Measurements from ENCODE around the gene EIF2S1. TPM values are rescaled to one million over a fixed set of nuclear protein-coding genes. Genes with fewer than 3 reads are reported as not detected.
"Not testable (repeated sequence)": the region's sequence is repeated elsewhere in the genome, so short reads cannot be mapped to it uniquely, and the experiment has no call there.

Gene EIF2S1
- total RNA-seq, 1 donor from 2014 or later, result 75.1 TPM

DNA sequence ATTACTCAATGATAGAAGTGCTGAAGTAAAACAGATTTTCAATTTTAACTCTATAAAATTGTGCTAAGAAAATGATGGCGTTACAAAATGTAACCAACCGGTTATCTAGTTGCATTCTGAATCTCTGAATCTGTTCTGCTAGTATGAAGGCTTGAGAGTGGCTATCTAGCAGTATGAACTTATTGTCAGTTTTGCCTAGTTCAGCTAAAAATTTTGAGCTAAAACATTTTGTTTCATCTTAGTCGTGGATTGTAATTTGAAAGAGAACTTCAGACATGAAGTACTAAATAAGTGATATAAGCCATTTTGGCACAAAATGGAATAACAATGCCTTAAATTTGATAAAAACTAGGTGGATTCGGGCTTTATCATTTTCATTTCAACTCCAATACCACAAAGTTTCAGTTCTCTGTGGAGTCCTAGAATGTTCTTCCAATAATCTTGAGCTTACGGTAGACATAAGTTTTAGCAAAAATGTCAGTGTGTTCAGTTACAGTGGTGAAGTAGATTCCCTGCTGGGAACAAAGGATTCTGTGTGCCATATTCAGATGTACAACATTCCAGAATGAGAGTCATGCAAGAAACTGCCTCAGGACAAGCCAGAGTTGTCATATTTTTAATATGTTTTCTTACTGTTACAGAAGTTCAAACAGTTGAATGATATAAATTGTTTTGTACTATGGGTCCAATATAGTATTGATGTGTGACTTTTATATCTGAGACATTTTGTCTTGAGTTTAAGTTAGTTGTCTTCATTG lies 28.6 kb upstream of the EIF2S1 start:
- Histone ChIP-seq H3K27me3 (ENCODE audit: control insufficient read depth, insufficient read depth, low read length) (no peaks in the 10 kb centered on the region), H3K36me3 (ENCODE audit: control insufficient read depth, insufficient read depth, low read length) (peaks cover 1% of the 10 kb centered on the region), H3K4me3 (ENCODE audit: low read depth, low read length) (no peak overlapping the region)
- no peak for TF ChIP-seq CTCF (IDR thresholded peaks at IDR 0.05; ENCODE audit: insufficient read depth, low read length, poor library complexity, severe bottlenecking)
- no peak for DNase-seq (ENCODE audit: low read depth)

DNA sequence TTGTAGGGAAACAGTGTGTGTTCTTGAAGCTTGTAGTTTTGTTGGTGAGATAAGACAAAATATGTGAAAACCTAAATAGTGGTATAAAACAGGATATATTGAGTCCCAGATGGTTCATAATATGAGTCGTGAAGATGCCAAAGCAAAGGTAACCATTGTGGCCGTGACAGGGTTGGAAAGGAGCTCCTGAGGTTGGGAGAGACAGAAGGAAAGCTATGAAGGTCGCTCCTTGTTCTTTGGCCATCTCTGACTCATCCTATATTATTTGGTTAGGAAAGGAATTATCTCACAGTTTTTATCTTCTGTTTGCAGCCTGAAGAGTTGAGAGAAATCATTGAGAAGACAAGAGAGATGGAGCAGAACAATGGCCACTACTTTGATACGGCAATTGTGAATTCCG lies 27.7 kb upstream of the EIF2S1 start:
- TF ChIP-seq CTCF (IDR thresholded peaks at IDR 0.05; ENCODE audit: insufficient read depth, low read length, poor library complexity, severe bottlenecking), result no peak
- peaks cover 1% of the 10 kb centered on the region for H3K36me3 ChIP-seq (ENCODE audit: control insufficient read depth, insufficient read depth, low read length)
- H3K27me3 ChIP-seq (ENCODE audit: control insufficient read depth, insufficient read depth, low read length), result no peaks in the 10 kb centered on the region
- H3K4me3 ChIP-seq (ENCODE audit: low read depth, low read length), result no peak overlapping the region
- no peak for DNase-seq (ENCODE audit: low read depth)

DNA sequence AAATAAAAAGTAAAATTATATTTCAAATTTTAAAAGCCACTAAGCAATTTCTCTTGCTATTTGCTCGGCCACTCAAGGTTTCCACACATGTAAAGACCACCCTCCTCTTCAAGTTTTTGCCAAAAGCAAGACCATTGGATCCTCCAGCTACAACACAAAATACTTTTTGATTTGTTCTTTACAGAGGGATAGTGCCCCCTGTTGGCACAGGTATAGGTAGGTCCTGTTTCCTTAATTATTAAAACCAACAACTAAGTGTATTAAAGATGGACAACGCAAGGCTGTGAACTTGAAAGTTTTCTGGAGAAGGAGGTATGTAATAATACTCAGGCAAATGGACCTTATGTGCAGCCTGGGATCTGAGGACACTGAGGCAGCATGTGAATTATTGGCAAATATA lies 24.3 kb upstream of the EIF2S1 start:
- Histone ChIP-seq H3K27me3 (ENCODE audit: control insufficient read depth, insufficient read depth, low read length) (no peaks in the 10 kb centered on the region), H3K36me3 (ENCODE audit: control insufficient read depth, insufficient read depth, low read length) (peaks cover 1% of the 10 kb centered on the region), H3K4me3 (ENCODE audit: low read depth, low read length) (no peak overlapping the region)
- peak; percentile 43 for TF ChIP-seq CTCF (IDR thresholded peaks at IDR 0.05; ENCODE audit: insufficient read depth, low read length, poor library complexity, severe bottlenecking)
- DNase-seq (ENCODE audit: low read depth), result no peak

- not testable (repeated sequence) for H3K27me3 ChIP-seq (ENCODE audit: control insufficient read depth, insufficient read depth, low read length); DNase-seq (ENCODE audit: low read depth); H3K4me3 ChIP-seq (ENCODE audit: low read depth, low read length); H3K36me3 ChIP-seq (ENCODE audit: control insufficient read depth, insufficient read depth, low read length)
Observed at GRCh38 chr14:67341231-67341630, 18.9 kb upstream of the EIF2S1 start.

DNA sequence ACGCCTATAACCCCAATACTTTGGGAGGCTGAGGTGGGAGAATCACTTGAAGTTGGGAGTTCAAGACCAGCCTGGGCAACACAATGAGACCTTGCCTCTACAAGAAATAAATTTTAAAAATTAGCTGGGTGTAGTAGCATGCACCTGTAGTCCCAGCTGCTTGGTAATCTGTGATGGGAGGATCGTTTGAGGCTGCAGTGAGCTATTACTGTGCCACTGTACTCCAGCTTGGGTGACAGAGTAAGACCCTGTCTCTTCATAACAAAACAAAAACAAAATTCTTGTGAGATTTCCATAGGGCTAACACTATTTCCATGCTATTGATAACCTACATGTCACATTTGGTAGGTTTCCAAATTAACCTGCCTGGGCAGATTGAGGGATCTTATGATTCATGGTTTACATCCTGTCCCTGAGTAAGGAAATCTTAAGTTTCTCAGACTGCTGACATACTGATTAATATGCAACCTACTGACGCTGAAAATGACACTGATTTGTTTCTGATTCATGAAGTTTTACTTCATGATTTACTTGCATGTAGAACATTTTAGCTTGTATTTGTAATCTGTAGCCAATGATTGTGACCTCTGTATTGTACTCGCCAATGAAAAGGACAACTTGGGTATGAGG lies 16.4 kb upstream of the EIF2S1 start:
- Histone ChIP-seq H3K4me3 (ENCODE audit: low read depth, low read length) (no peak overlapping the region), H3K27me3 (ENCODE audit: control insufficient read depth, insufficient read depth, low read length) (no peaks in the 10 kb centered on the region), H3K36me3 (ENCODE audit: control insufficient read depth, insufficient read depth, low read length) (no peaks in the 10 kb centered on the region)
- DNase-seq (ENCODE audit: low read depth), result no peak
- TF ChIP-seq CTCF (IDR thresholded peaks at IDR 0.05; ENCODE audit: insufficient read depth, low read length, poor library complexity, severe bottlenecking), result no peak

GRCh38 chr14:67345583-67345982 lies 14.5 kb upstream of the EIF2S1 start:
- Histone ChIP-seq H3K4me3 (ENCODE audit: low read depth, low read length) (no peak overlapping the region), H3K36me3 (ENCODE audit: control insufficient read depth, insufficient read depth, low read length) (no peaks in the 10 kb centered on the region), H3K27me3 (ENCODE audit: control insufficient read depth, insufficient read depth, low read length) (no peaks in the 10 kb centered on the region)
- TF ChIP-seq CTCF (IDR thresholded peaks at IDR 0.05; ENCODE audit: insufficient read depth, low read length, poor library complexity, severe bottlenecking), result no peak
- no peak for DNase-seq (ENCODE audit: low read depth)
